PC-3 (cell line): ENCODE results near the gene C1orf115. TPM values are rescaled to one million over a fixed set of nuclear protein-coding genes. Genes with fewer than 3 reads are reported as not detected.

ENCODE experiments used
- ATAC-seq: fragments of 200-7000 bp; cut with Tn5 transposase; 2 replicates; pipeline ENCODE4 v1.9.1; 2020; ENCODE audit warnings: mild to moderate bottlenecking, moderate library complexity
- BruUV-seq: library from RNA; stranded (reverse); fragments of 400-500 nt; replicated peaks from 2 replicates; lab custom pipeline; 2021; lab: Mats Ljungman, UMichigan
- CTCF ChIA-PET: fragments of 300-600 bp; sonication (Branson Sonifier 250); formaldehyde crosslinking; loops from one replicate; lab custom pipeline; 2022; ENCODE audit warnings: antibody characterized with exemption; lab: Charles Lee
- POLR2A ChIA-PET: fragments of 300-600 bp; sonication (Branson Sonifier 250); formaldehyde crosslinking; loops from one replicate; lab custom pipeline; 2022; ENCODE audit warnings: antibody characterized with exemption; ENCODE audit not compliant: unreplicated experiment; lab: Charles Lee
- DNase-seq: peaks from one replicate; pipeline ENCODE4 v3.0.0-alpha.2; 2015
- H2AFZ ChIP-seq: fragments of 300-600 bp; sonication (generic); 2 replicates; pipeline ENCODE4 v1.6.0; 2016; ENCODE audit warnings: antibody characterized with exemption, low read length
- H3F3A ChIP-seq: fragments of 300-600 bp; sonication (generic); one replicate; pipeline ENCODE4 v1.6.0; 2017; ENCODE audit warnings: antibody characterized with exemption, low read length, control low read depth, mild to moderate bottlenecking; ENCODE audit not compliant: unreplicated experiment
- H3K27ac ChIP-seq: fragments of 300-600 bp; sonication (generic); 2 replicates; pipeline ENCODE4 v1.5.1; 2016; ENCODE audit warnings: mild to moderate bottlenecking, low read length
- H3K27me3 ChIP-seq: fragments of 300-600 bp; sonication (generic); 2 replicates; pipeline ENCODE4 v1.6.1; 2016; ENCODE audit warnings: low read length, mixed read lengths
- H3K36me3 ChIP-seq: fragments of 300-600 bp; sonication (generic); 2 replicates; pipeline ENCODE4 v1.6.1; 2016; ENCODE audit warnings: low read depth, mixed run types, low read length, mixed read lengths
- H3K4me1 ChIP-seq: fragments of 300-600 bp; sonication (generic); 2 replicates; pipeline ENCODE4 v1.5.1; 2016; ENCODE audit warnings: low read length; ENCODE audit not compliant: insufficient read depth
- H3K4me2 ChIP-seq: fragments of 300-600 bp; sonication (generic); 2 replicates; pipeline ENCODE4 v1.6.0; 2016; ENCODE audit warnings: low read length
- H3K4me3 ChIP-seq: fragments of 300-600 bp; sonication (generic); 2 replicates; pipeline ENCODE4 v1.5.1; 2016; ENCODE audit warnings: mild to moderate bottlenecking, low read length, mixed read lengths
- H3K79me2 ChIP-seq: fragments of 300-600 bp; sonication (generic); 2 replicates; pipeline ENCODE4 v1.6.1; 2017; ENCODE audit warnings: low read length, mixed read lengths
- H3K9ac ChIP-seq: fragments of 300-600 bp; sonication (generic); 2 replicates; pipeline ENCODE4 v1.6.0; 2016; ENCODE audit warnings: mild to moderate bottlenecking, low read length
- H3K9me2 ChIP-seq: fragments of 300-600 bp; sonication (generic); replicated peaks from 2 replicates; pipeline ENCODE4 v1.6.1; 2016; ENCODE audit warnings: mixed run types, low read length, mixed read lengths
- H3K9me3 ChIP-seq: fragments of 300-600 bp; sonication (generic); 2 replicates; pipeline ENCODE4 v1.6.1; 2016; ENCODE audit warnings: low read length, mixed read lengths
- H4K20me1 ChIP-seq: fragments of 300-600 bp; sonication (generic); 2 replicates; pipeline ENCODE4 v1.6.1; 2016; ENCODE audit warnings: low read length, mixed read lengths
- EZH2 ChIP-seq: fragments of 300-600 bp; sonication (generic); IDR thresholded peaks from one replicate; pipeline ENCODE4 v1.6.1; 2017; ENCODE audit warnings: antibody characterized with exemption, mild to moderate bottlenecking, low read length; ENCODE audit not compliant: unreplicated experiment
- EZH2phosphoT487 ChIP-seq: fragments of 300-600 bp; sonication (generic); IDR thresholded peaks from 2 replicates; pipeline ENCODE4 v1.6.1; 2018; ENCODE audit warnings: mild to moderate bottlenecking, antibody characterized with exemption, low read length, borderline replicate concordance
- intact Hi-C: fragments of 100-400 bp; cut with micrococcal nuclease; formaldehyde crosslinking; loops from 2 replicates; pipeline ENCODE4 v1.9.0; 2023
- total RNA-seq: library from RNA; depleted of rRNA; stranded (reverse); fragments of >200 nt; gene quantifications from 2 replicates; pipeline ENCODE4 v1.2.3, GENCODE V29; 2014
- TF ChIP-seq, protein P1 (sequence below): fragments of 300-600 bp; sonication (generic); conservative IDR thresholded peaks from 2 replicates; pipeline ENCODE4 v1.5.1; 2017; ENCODE audit warnings: antibody characterized with exemption, low read depth, mild to moderate bottlenecking, low read length

The C1orf115 gene
- total RNA-seq, 1 experiment from 2014 or later, result 5.9 TPM

GRCh38 chr1:220692436-220693228 lies 2.5 kb downstream of the C1orf115 start:
- ChIA-PET POLR2A (interaction anchor here (0.6 kb wide), 1 partner anchor 41 kb away, joined by 3 read pairs; no protein-coding TSS in a partner anchor), CTCF (interaction anchor here (1.3 kb wide), 1 partner anchor 83 kb away, joined by 3 read pairs; no protein-coding TSS in a partner anchor)
- H3K79me2 ChIP-seq, result no peaks in the 10 kb centered on the region
- H3K9ac ChIP-seq, result no peak overlapping the region
- H3F3A ChIP-seq, result no peaks in the 10 kb centered on the region
- DNase-seq (no peak), ATAC-seq (no peak)
- no peaks in the 10 kb centered on the region for H3K27me3 ChIP-seq
- H3K4me2 ChIP-seq, result no peak overlapping the region
- H3K9me3 ChIP-seq, result no peaks in the 10 kb centered on the region
- no peaks in the 10 kb centered on the region for H4K20me1 ChIP-seq
- no TSS peak for BruUV-seq
- H3K27ac ChIP-seq, result no peak overlapping the region
- H3K9me2 ChIP-seq, result no peaks in the 10 kb centered on the region
- intact Hi-C loops, result no loop called here
- H3K4me1 ChIP-seq, result peaks cover 7% of the 10 kb centered on the region; the same call in 1 of the 2 replicates
- no peaks in the 10 kb centered on the region for H3K36me3 ChIP-seq
- TF ChIP-seq, protein P1, sequence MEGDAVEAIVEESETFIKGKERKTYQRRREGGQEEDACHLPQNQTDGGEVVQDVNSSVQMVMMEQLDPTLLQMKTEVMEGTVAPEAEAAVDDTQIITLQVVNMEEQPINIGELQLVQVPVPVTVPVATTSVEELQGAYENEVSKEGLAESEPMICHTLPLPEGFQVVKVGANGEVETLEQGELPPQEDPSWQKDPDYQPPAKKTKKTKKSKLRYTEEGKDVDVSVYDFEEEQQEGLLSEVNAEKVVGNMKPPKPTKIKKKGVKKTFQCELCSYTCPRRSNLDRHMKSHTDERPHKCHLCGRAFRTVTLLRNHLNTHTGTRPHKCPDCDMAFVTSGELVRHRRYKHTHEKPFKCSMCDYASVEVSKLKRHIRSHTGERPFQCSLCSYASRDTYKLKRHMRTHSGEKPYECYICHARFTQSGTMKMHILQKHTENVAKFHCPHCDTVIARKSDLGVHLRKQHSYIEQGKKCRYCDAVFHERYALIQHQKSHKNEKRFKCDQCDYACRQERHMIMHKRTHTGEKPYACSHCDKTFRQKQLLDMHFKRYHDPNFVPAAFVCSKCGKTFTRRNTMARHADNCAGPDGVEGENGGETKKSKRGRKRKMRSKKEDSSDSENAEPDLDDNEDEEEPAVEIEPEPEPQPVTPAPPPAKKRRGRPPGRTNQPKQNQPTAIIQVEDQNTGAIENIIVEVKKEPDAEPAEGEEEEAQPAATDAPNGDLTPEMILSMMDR, result no peak
- no peak for TF ChIP-seq EZH2
- TF ChIP-seq EZH2phosphoT487, result no peak
- H2AFZ ChIP-seq, result no peak overlapping the region
- H3K4me3 ChIP-seq, result no peak overlapping the region

DNA sequence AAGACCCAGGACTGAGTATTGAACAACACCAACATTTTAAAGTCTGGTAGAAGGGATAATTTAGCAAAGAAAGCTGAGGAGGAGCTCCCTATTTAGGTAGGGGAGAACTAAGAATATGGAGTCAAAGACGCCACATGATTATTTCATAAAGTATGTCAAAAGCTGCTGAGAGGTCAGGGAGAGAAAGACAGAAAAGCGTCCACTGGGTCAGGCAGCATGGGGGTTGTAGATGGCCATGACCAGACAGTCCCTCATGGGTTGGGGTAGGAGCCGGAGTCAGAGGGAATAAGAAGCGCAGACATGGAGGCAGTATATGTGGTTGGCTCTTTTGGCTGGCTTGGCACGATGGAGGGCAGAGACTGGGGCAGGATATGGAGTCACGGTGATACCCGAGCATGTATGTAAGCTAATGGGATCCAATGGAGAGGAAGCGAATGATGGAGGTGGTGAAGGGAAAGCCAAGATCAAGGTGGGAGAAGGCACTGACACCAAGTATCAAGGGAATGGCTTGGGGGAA lies 4.8 kb downstream of the C1orf115 start:
- H3K4me1 ChIP-seq, result peaks cover 7% of the 10 kb centered on the region; the same call in 1 of the 2 replicates
- intact Hi-C loops, result no loop called here
- CTCF ChIA-PET, result no interaction called here
- no peaks in the 10 kb centered on the region for H3F3A ChIP-seq
- H3K79me2 ChIP-seq, result no peaks in the 10 kb centered on the region
- H3K4me2 ChIP-seq, result no peak overlapping the region
- H3K9ac ChIP-seq, result no peak overlapping the region
- ATAC-seq, result no peak
- no peaks in the 10 kb centered on the region for H3K9me2 ChIP-seq
- H4K20me1 ChIP-seq, result no peaks in the 10 kb centered on the region
- TF ChIP-seq, protein P1, result no peak
- TF ChIP-seq EZH2 (no peak), EZH2phosphoT487 (no peak)
- H3K4me3 ChIP-seq, result no peak overlapping the region
- POLR2A ChIA-PET, result no interaction called here
- H2AFZ ChIP-seq, result no peak overlapping the region
- BruUV-seq, result no TSS peak
- H3K27ac ChIP-seq, result no peak overlapping the region
- no peaks in the 10 kb centered on the region for H3K27me3 ChIP-seq
- no peaks in the 10 kb centered on the region for H3K36me3 ChIP-seq
- DNase-seq, result no peak
- H3K9me3 ChIP-seq, result no peaks in the 10 kb centered on the region

- Histone ChIP-seq H3K4me3 (no peak overlapping the region), H3K27me3 (no peaks in the 10 kb centered on the region), H3K27ac (no peak overlapping the region), H3K4me1 (peaks cover 7% of the 10 kb centered on the region; the same call in 1 of the 2 replicates), H3K9me3 (no peaks in the 10 kb centered on the region), H3K9me2 (no peaks in the 10 kb centered on the region), H2AFZ (no peak overlapping the region), H3K36me3 (no peaks in the 10 kb centered on the region), H3K9ac (no peak overlapping the region), H3F3A (no peaks in the 10 kb centered on the region), H3K79me2 (no peaks in the 10 kb centered on the region), H3K4me2 (no peak overlapping the region), H4K20me1 (no peaks in the 10 kb centered on the region)
- ATAC-seq (no peak), DNase-seq (no peak)
- TF ChIP-seq, protein P1, result no peak
- no peak for TF ChIP-seq EZH2phosphoT487
- no peak for TF ChIP-seq EZH2
- ChIA-PET CTCF (no interaction called here), POLR2A (no interaction called here)
- intact Hi-C loops, result no loop called here
- BruUV-seq, result no TSS peak
Measured at GRCh38 chr1:220695426-220695825, 5.3 kb downstream of the C1orf115 start.
